H1 (cell line): Measurements from ENCODE around the gene SMARCC1. TPM values are rescaled to one million over a fixed set of nuclear protein-coding genes. Genes with fewer than 3 reads are reported as not detected.

ENCODE experiments used
- CTCF ChIA-PET: fragments of 300-600 bp; sonication (Branson Sonifier 250); formaldehyde crosslinking; loops from one replicate; lab custom pipeline; 2021; ENCODE audit not compliant: partially characterized antibody; lab: Charles Lee
- POLR2A ChIA-PET: fragments of 300-600 bp; sonication (Branson Sonifier 250); formaldehyde crosslinking; loops from one replicate; lab custom pipeline; 2021; ENCODE audit warnings: inconsistent platforms; ENCODE audit not compliant: partially characterized antibody; lab: Charles Lee
- DNase-seq, 2 experiments: peaks; one replicate each; pipeline versions ENCODE4 v3.0.0 to v3.0.0-alpha.2; 2010 to 2022; ENCODE audit warnings: low spot score in 2 of 2, low read depth in 1 of 2, mixed read lengths in 1 of 2
- FAIRE-seq: peaks from 2 replicates; lab custom pipeline; 2011; peaks lifted over from hg19 to GRCh38; lab: Jason Lieb, UNC
- H2AFZ ChIP-seq: 2 replicates; pipeline ENCODE4 v1.8.1; 2012; ENCODE audit warnings: low read length, inconsistent platforms
- H2AK5ac ChIP-seq: 2 replicates; pipeline ENCODE4 v1.6.1; 2013; ENCODE audit warnings: low read depth, low read length
- H2BK120ac ChIP-seq: replicated peaks from 2 replicates; pipeline ENCODE3; 2013; ENCODE audit warnings: low read depth, low read length, inconsistent platforms
- H2BK12ac ChIP-seq: 2 replicates; pipeline ENCODE4 v1.6.1; 2013; ENCODE audit warnings: low read depth, low read length
- H2BK15ac ChIP-seq: 2 replicates; pipeline ENCODE4 v1.6.1; 2013; ENCODE audit warnings: low read length
- H2BK20ac ChIP-seq: 2 replicates; pipeline ENCODE4 v1.6.1; 2013; ENCODE audit warnings: low read length
- H2BK5ac ChIP-seq: 2 replicates; pipeline ENCODE4 v1.6.1; 2013; ENCODE audit warnings: low read depth, low read length
- H3K14ac ChIP-seq: 2 replicates; pipeline ENCODE4 v1.6.1; 2013; ENCODE audit warnings: inconsistent platforms; ENCODE audit not compliant: insufficient read length
- H3K18ac ChIP-seq: 2 replicates; pipeline ENCODE4 v1.6.1; 2013; ENCODE audit warnings: low read length; ENCODE audit errors: extremely low read depth
- H3K23ac ChIP-seq: 2 replicates; pipeline ENCODE4 v1.6.1; 2013; ENCODE audit warnings: inconsistent platforms; ENCODE audit not compliant: insufficient read length
- H3K23me2 ChIP-seq: 2 replicates; pipeline ENCODE4 v1.6.1; 2013; ENCODE audit warnings: low read depth, low read length
- H3K27ac ChIP-seq: 2 replicates; pipeline ENCODE4 v1.6.1; 2011; ENCODE audit warnings: low read depth, low read length, inconsistent platforms
- H3K27me3 ChIP-seq, 4 experiments: replicated peaks in 1 of 4; 1 replicate in 1 of 4; 2 replicates in 3 of 4; pipeline versions ENCODE4 v1.6.1 to v1.8.1; 2011 to 2013; ENCODE audit warnings: low read length in 3 of 4, mild to moderate bottlenecking in 3 of 4, inconsistent platforms in 2 of 4, mixed read lengths in 2 of 4, moderate library complexity in 1 of 4; ENCODE audit not compliant: control insufficient read depth in 3 of 4, insufficient read depth in 3 of 4; ENCODE audit errors: extremely low read depth in 1 of 4
- H3K36me3 ChIP-seq, 4 experiments: 2 replicates each; pipeline versions ENCODE4 v1.6.1 to v1.8.1; 2011 to 2013; ENCODE audit warnings: mild to moderate bottlenecking in 4 of 4, low read length in 3 of 4, moderate library complexity in 2 of 4, control low read depth in 1 of 4, inconsistent platforms in 1 of 4; ENCODE audit not compliant: insufficient read depth in 4 of 4, control insufficient read depth in 2 of 4
- H3K4ac ChIP-seq: replicated peaks from 2 replicates; pipeline ENCODE3; 2013; ENCODE audit warnings: low read length, low read depth, mixed read lengths, inconsistent platforms; ENCODE audit not compliant: insufficient read length
- H3K4me1 ChIP-seq, 4 experiments: replicated peaks in 1 of 4; 1 replicate in 1 of 4; 2 replicates in 3 of 4; pipeline versions ENCODE4 v1.6.1 to v1.8.1; 2011 to 2013; ENCODE audit warnings: low read length in 3 of 4, inconsistent platforms in 2 of 4, mixed read lengths in 1 of 4; ENCODE audit not compliant: insufficient read depth in 4 of 4, control insufficient read depth in 3 of 4
- H3K4me2 ChIP-seq, 2 experiments: 2 replicates each; pipeline versions ENCODE4 v1.6.1 to v1.8.1; 2011 to 2013; ENCODE audit warnings: low read depth in 2 of 2, low read length in 2 of 2, control low read depth in 1 of 2, inconsistent platforms in 1 of 2, mild to moderate bottlenecking in 1 of 2; ENCODE audit not compliant: insufficient read depth in 1 of 2
- H3K4me3 ChIP-seq, 4 experiments: fragments of 200-600, 300-600 bp in 1 of 4; sonication (generic), shearing (Covaris generic), sonication (Bioruptor Twin) in 1 of 4; 2 replicates each; pipeline versions ENCODE4 v1.5.1 to v1.8.1; 2011 to 2016; ENCODE audit warnings: low read length in 4 of 4, low read depth in 3 of 4, control low read depth in 2 of 4, inconsistent platforms in 2 of 4, mild to moderate bottlenecking in 2 of 4, mixed read lengths in 1 of 4, moderate library complexity in 1 of 4; ENCODE audit not compliant: insufficient read depth in 2 of 4; ENCODE audit errors: extremely low read depth in 1 of 4
- H3K56ac ChIP-seq: replicated peaks from 2 replicates; pipeline ENCODE3; 2013; ENCODE audit warnings: low read depth, mild to moderate bottlenecking, mixed read lengths, low read length, inconsistent platforms; ENCODE audit not compliant: insufficient read length
- H3K79me1 ChIP-seq: 2 replicates; pipeline ENCODE4 v1.6.1; 2013; ENCODE audit warnings: low read depth, low read length, control low read depth
- H3K79me2 ChIP-seq, 2 experiments: 2 replicates each; pipeline versions ENCODE4 v1.6.1 to v1.8.1; 2012 to 2013; ENCODE audit warnings: low read length in 2 of 2, mild to moderate bottlenecking in 2 of 2, inconsistent platforms in 1 of 2; ENCODE audit not compliant: insufficient read depth in 2 of 2, control insufficient read depth in 1 of 2
- H3K9ac ChIP-seq, 4 experiments: replicated peaks in 1 of 4; 1 replicate in 1 of 4; 2 replicates in 3 of 4; pipeline versions ENCODE4 v1.6.1 to v1.8.1; 2011 to 2013; ENCODE audit warnings: low read depth in 3 of 4, low read length in 3 of 4, control low read depth in 2 of 4, mild to moderate bottlenecking in 2 of 4, moderate library complexity in 2 of 4, inconsistent platforms in 1 of 4; ENCODE audit errors: extremely low read depth in 1 of 4
- H3K9me3 ChIP-seq, 2 experiments: 2 replicates each; pipeline versions ENCODE4 v1.6.1 to v1.8.1; 2012 to 2013; ENCODE audit warnings: mild to moderate bottlenecking in 2 of 2, moderate library complexity in 2 of 2, control low read depth in 1 of 2, inconsistent platforms in 1 of 2, low read depth in 1 of 2, low read length in 1 of 2, mixed read lengths in 1 of 2; ENCODE audit not compliant: insufficient read depth in 2 of 2
- H4K20me1 ChIP-seq, 2 experiments: replicated peaks in 1 of 2; 2 replicates each; pipeline versions ENCODE3 to v1.8.1; 2011 to 2013; ENCODE audit warnings: inconsistent platforms in 2 of 2, low read length in 2 of 2, mild to moderate bottlenecking in 1 of 2; ENCODE audit not compliant: insufficient read depth in 2 of 2, control insufficient read depth in 1 of 2
- H4K5ac ChIP-seq: 2 replicates; pipeline ENCODE4 v1.6.1; 2013; ENCODE audit warnings: low read length, low read depth, mixed read lengths, inconsistent platforms; ENCODE audit not compliant: insufficient read length
- H4K8ac ChIP-seq: 2 replicates; pipeline ENCODE4 v1.8.0; 2013; ENCODE audit warnings: mild to moderate bottlenecking, moderate library complexity, low read length, inconsistent platforms; ENCODE audit not compliant: insufficient read depth; ENCODE audit errors: extremely low read depth
- H4K91ac ChIP-seq: replicated peaks from 2 replicates; pipeline ENCODE3; 2013; ENCODE audit warnings: low read length, mixed read lengths, inconsistent platforms; ENCODE audit not compliant: insufficient read length
- ASH2L ChIP-seq: fragments of 200-600, 300-600 bp; sonication (generic); IDR thresholded peaks from one replicate; pipeline ENCODE4 v1.7.1; 2017; ENCODE audit warnings: low read length
- BACH1 ChIP-seq: IDR thresholded peaks from 2 replicates; pipeline ENCODE4 v1.6.1; 2012; ENCODE audit warnings: low read length, improper control_type of control experiment
- EZH2 ChIP-seq: fragments of 200-600 bp; sonication (generic); IDR thresholded peaks from 2 replicates; pipeline ENCODE4 v1.7.1; 2012; ENCODE audit warnings: low read depth, mild to moderate bottlenecking, moderate library complexity, low read length, inconsistent platforms; ENCODE audit not compliant: severe bottlenecking
- JUN ChIP-seq: IDR thresholded peaks from 2 replicates; pipeline ENCODE4 v1.6.1; 2011; ENCODE audit warnings: low read depth, mild to moderate bottlenecking, improper control_type of control experiment, low read length
- JUND ChIP-seq: IDR thresholded peaks from 2 replicates; pipeline ENCODE4 v1.6.1; 2011; ENCODE audit warnings: mild to moderate bottlenecking, improper control_type of control experiment, low read length
- SUZ12 ChIP-seq: fragments of 200-600 bp; sonication (generic); IDR thresholded peaks from 2 replicates; pipeline ENCODE4 v1.6.1; 2012; ENCODE audit warnings: mild to moderate bottlenecking, inconsistent platforms, low read length, moderate library complexity, mixed read lengths
- WGBS, 2 experiments: shearing (Covaris generic) in 1 of 2; methylation state at CpG; one replicate each; pipeline versions ENCODE4 v1.1.6 to v1.1.7; 2013 to 2015; ENCODE audit warnings: low lambda C conversion rate in 2 of 2, mixed read lengths in 2 of 2, inconsistent platforms in 1 of 2, low coverage in 1 of 2, missing lambda C conversion rate in 1 of 2; ENCODE audit not compliant: insufficient replicate concordance in 2 of 2, insufficient coverage in 1 of 2, insufficient read length in 1 of 2; ENCODE audit errors: extremely low coverage in 1 of 2, missing lambda C conversion rate in 1 of 2; 5-methylcytosine and 5-hydroxymethylcytosine counted together
- polyA plus RNA-seq, 7 experiments: library from polyadenylated mRNA; depleted of rRNA in 3 of 7; stranded (reverse) in 5 of 7; unstranded in 2 of 7; fragments of >200 nt in 5 of 7; fragments of 200-250 nt in 2 of 7; gene quantifications; 1 replicate in 5 of 7; 2 replicates in 1 of 7; 4 replicates in 1 of 7; pipeline versions ENCODE4 v1.2.1 to v1.2.3, GENCODE V29; 2011 to 2013; ENCODE audit warnings: missing spikeins in 2 of 7, mixed read lengths in 2 of 7
- total RNA-seq: library from RNA; stranded (reverse); fragmentation: NEBNext Ultra II Directional; extraction: Animal tissue kit (Norgen Biotek cat#: 25700); gene quantifications from 2 replicates; pipeline ENCODE4 v1.2.1, GENCODE V29; 2021
- TF ChIP-seq, protein P1 (sequence below): IDR thresholded peaks from 2 replicates; pipeline ENCODE4 v1.6.1; 2012; ENCODE audit warnings: inconsistent platforms
- TF ChIP-seq, protein P2 (sequence below): IDR thresholded peaks from 2 replicates; pipeline ENCODE4 v1.6.1; 2012; ENCODE audit warnings: inconsistent platforms

SMARCC1 gene
- total and polyA plus RNA-seq, 2 of the 8 experiments (the other 6 are each of a cell fraction or from before 2014, with no cell fraction given): 64.1 to 335 TPM

DNA sequence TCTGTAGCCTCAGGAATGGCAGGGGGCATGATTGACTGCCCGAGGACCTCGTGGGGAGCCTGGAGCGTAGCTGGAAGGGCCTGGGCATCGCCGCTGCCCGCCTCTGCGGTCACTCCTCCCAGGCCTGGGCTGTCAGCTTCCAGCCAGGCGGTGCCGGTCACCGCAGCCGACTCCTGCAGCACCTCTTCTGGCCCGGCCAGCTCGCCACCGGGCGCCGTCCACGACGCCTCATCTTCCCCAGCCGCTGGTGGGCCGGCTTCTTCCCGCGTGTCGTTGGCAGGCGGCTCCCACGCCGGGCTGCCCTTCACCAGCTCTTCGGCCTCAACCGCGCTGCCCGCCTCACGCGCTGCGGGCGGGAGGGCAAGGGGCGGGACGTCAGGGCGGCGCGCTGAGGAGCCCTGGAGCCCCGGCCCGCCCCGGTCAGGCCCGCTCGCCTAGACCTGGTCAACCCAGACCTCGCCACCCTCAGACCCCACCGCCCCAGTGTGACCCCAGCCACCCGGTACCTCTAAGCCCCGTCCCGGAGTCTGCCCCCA is 204.0 kb downstream of the SMARCC1 start:
- ChIA-PET POLR2A (interaction anchor here (0.6 to 1.9 kb wide), 4 partner anchors 9 to 253 kb away, joined by 3 to 7 read pairs (median 3); no protein-coding TSS in a partner anchor), CTCF (interaction anchor here (1.0 to 1.8 kb wide), 5 partner anchors 12 to 156 kb away, joined by 3 to 12 read pairs (median 5); no protein-coding TSS in a partner anchor)
- DNase-seq: peak in 1 of 2 experiments; percentile 67

More for the DNA sequence above, 204.0 kb downstream of the SMARCC1 start:
- Histone ChIP-seq H3K9me3 (no peaks in the 10 kb centered on the region), H3K27me3 (peaks cover 12 to 34% (median 26%) of the 10 kb centered on the region in 4 experiments), H4K20me1 (no peaks in the 10 kb centered on the region), H3K14ac (no peak overlapping the region), H3K36me3 (no peaks in the 10 kb centered on the region), H3K4ac (no peak overlapping the region), H2AFZ (no peak overlapping the region; the same call in 1 of the 2 replicates), H2BK20ac (no peak overlapping the region), H2BK5ac (no peak overlapping the region), H2AK5ac (no peak overlapping the region), H3K4me2 (peak overlapping the region; percentile 54 to 88), H2BK15ac (no peak overlapping the region), H3K79me2 (no peaks in the 10 kb centered on the region), H3K27ac (no peak overlapping the region), H3K18ac (no peak overlapping the region), H3K9ac (no peak overlapping the region), H3K56ac (no peak overlapping the region), H3K79me1 (no peaks in the 10 kb centered on the region), H2BK120ac (no peak overlapping the region), H4K8ac (peak overlapping the region; percentile 57; the same call in 1 of the 2 replicates), H2BK12ac (no peak overlapping the region), H3K4me1 (peaks cover 0 to 11% (median 3%) of the 10 kb centered on the region in 4 experiments; a peak in 4 of 7 replicates), H4K91ac (no peak overlapping the region), H4K5ac (no peak overlapping the region), H3K23me2 (peaks cover 7% of the 10 kb centered on the region; the same call in 1 of the 2 replicates), H3K23ac (no peak overlapping the region), H3K4me3 (peak overlapping the region in 3 of 4 experiments; percentile 27 to 68 (median 34); a peak in 7 of 8 replicates)
- TF ChIP-seq SUZ12: peak; percentile 50
- TF ChIP-seq, protein P1, sequence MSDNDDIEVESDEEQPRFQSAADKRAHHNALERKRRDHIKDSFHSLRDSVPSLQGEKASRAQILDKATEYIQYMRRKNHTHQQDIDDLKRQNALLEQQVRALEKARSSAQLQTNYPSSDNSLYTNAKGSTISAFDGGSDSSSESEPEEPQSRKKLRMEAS: peak; percentile 67
- no peak for TF ChIP-seq ASH2L
- no peak for TF ChIP-seq BACH1
- TF ChIP-seq, protein P2, sequence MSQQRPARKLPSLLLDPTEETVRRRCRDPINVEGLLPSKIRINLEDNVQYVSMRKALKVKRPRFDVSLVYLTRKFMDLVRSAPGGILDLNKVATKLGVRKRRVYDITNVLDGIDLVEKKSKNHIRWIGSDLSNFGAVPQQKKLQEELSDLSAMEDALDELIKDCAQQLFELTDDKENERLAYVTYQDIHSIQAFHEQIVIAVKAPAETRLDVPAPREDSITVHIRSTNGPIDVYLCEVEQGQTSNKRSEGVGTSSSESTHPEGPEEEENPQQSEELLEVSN: peak; percentile 75
- TF ChIP-seq EZH2: peak; percentile 24
- no peak for TF ChIP-seq JUND
- TF ChIP-seq JUN: no peak
- 30% methylated on average over 24 of the region's 49 CpGs; no CpG with 5 or more reads in 1 of the 2 experiments for WGBS, 2 experiments
- no peak for FAIRE-seq
